Astrocyte (in vitro differentiated cells and primary cell): ENCODE results near the gene SPINT4. TPM values are rescaled to one million over a fixed set of nuclear protein-coding genes. Genes with fewer than 3 reads are reported as not detected.

Experiments
- DNase-seq: peaks from one replicate; pipeline ENCODE4 v3.0.0-alpha.2; 2010; ENCODE audit warnings: low read depth
- FAIRE-seq: peaks from 2 replicates; lab custom pipeline; 2011; peaks lifted over from hg19 to GRCh38; lab: Jason Lieb, UNC
- H2AFZ ChIP-seq: 2 replicates; pipeline ENCODE4 v1.6.0; 2012; ENCODE audit warnings: low read depth, low read length, inconsistent platforms
- H3K27ac ChIP-seq: 2 replicates; pipeline ENCODE4 v1.5.1; 2011; ENCODE audit warnings: low read depth, low read length, inconsistent platforms
- H3K27me3 ChIP-seq: 2 replicates; pipeline ENCODE4 v1.6.0; 2011; ENCODE audit warnings: low read length, inconsistent platforms; ENCODE audit not compliant: insufficient read depth
- H3K36me3 ChIP-seq: 2 replicates; pipeline ENCODE4 v1.5.1; 2011; ENCODE audit warnings: low read length, inconsistent platforms; ENCODE audit not compliant: insufficient read depth
- H3K4me1 ChIP-seq: 2 replicates; pipeline ENCODE4 v1.5.1; 2011; ENCODE audit warnings: low read length, inconsistent platforms; ENCODE audit not compliant: insufficient read depth
- H3K4me2 ChIP-seq: 2 replicates; pipeline ENCODE4 v1.6.0; 2012; ENCODE audit warnings: low read length, inconsistent platforms
- H3K4me3 ChIP-seq: 2 replicates; pipeline ENCODE4 v1.5.1; 2011; ENCODE audit warnings: low read depth, mild to moderate bottlenecking, low read length, inconsistent platforms; ENCODE audit not compliant: insufficient read depth
- H3K79me2 ChIP-seq: 2 replicates; pipeline ENCODE4 v1.6.0; 2012; ENCODE audit warnings: mild to moderate bottlenecking, low read length, inconsistent platforms; ENCODE audit not compliant: insufficient read depth
- H3K9ac ChIP-seq: 2 replicates; pipeline ENCODE4 v1.6.0; 2012; ENCODE audit warnings: mild to moderate bottlenecking, low read length, inconsistent platforms
- H3K9me3 ChIP-seq: 2 replicates; pipeline ENCODE4 v1.5.1; 2012; ENCODE audit warnings: low read depth, mild to moderate bottlenecking, low read length, inconsistent platforms; ENCODE audit not compliant: insufficient read depth
- H4K20me1 ChIP-seq: 2 replicates; pipeline ENCODE4 v1.6.0; 2012; ENCODE audit warnings: low read length, inconsistent platforms; ENCODE audit not compliant: insufficient read depth
- H3K27ac Mint-ChIP-seq: one replicate; pipeline ENCODE4 v1.8.0; 2021; ENCODE audit warnings: mild to moderate bottlenecking, mixed read lengths; ENCODE audit not compliant: unreplicated experiment
- H3K27me3 Mint-ChIP-seq: one replicate; pipeline ENCODE4 v1.8.0; 2021; ENCODE audit warnings: low read depth, mixed read lengths; ENCODE audit not compliant: unreplicated experiment
- H3K36me3 Mint-ChIP-seq: one replicate; pipeline ENCODE4 v1.8.0; 2021; ENCODE audit warnings: low read depth, mixed read lengths; ENCODE audit not compliant: unreplicated experiment
- H3K4me1 Mint-ChIP-seq: one replicate; pipeline ENCODE4 v1.8.0; 2021; ENCODE audit warnings: low read depth, mixed read lengths; ENCODE audit not compliant: unreplicated experiment
- H3K4me3 Mint-ChIP-seq: one replicate; pipeline ENCODE4 v1.8.0; 2021; ENCODE audit warnings: mild to moderate bottlenecking, moderate library complexity, mixed read lengths; ENCODE audit not compliant: unreplicated experiment
- H3K9me3 Mint-ChIP-seq: one replicate; pipeline ENCODE4 v1.8.0; 2021; ENCODE audit warnings: mild to moderate bottlenecking, mixed read lengths; ENCODE audit not compliant: unreplicated experiment
- CTCF ChIP-seq: IDR thresholded peaks from 2 replicates; pipeline ENCODE4 v1.5.1; 2011; ENCODE audit warnings: low read depth, mild to moderate bottlenecking, inconsistent platforms, low read length, moderate library complexity; ENCODE audit not compliant: insufficient read depth
- EZH2 ChIP-seq: IDR thresholded peaks from 2 replicates; pipeline ENCODE4 v1.6.1; 2012; ENCODE audit warnings: mild to moderate bottlenecking, low read length, inconsistent platforms; ENCODE audit not compliant: insufficient read depth
- total RNA-seq: library from RNA; stranded (reverse); gene quantifications from 2 replicates; pipeline ENCODE4 v1.2.1, GENCODE V29; 2021

SPINT4 gene
- total RNA-seq, 1 donor from 2014 or later: not detected

GRCh38 chr20:45765307-45765875, 43.2 kb downstream of the SPINT4 start:
- no peak for FAIRE-seq
- Histone ChIP-seq H3K9ac (no peak overlapping the region), H3K79me2 (no peaks in the 10 kb centered on the region), H2AFZ (no peak overlapping the region), H3K27me3 (no peaks in the 10 kb centered on the region), H3K4me2 (no peak overlapping the region), H4K20me1 (no peaks in the 10 kb centered on the region), H3K4me3 (no peak overlapping the region), H3K36me3 (no peaks in the 10 kb centered on the region), H3K27ac (no peak overlapping the region), H3K9me3 (no peaks in the 10 kb centered on the region), H3K4me1 (no peaks in the 10 kb centered on the region)
- DNase-seq: no peak
- H3K36me3 Mint-ChIP-seq: no peaks in the 10 kb centered on the region
- peaks cover 2% of the 10 kb centered on the region for H3K4me1 Mint-ChIP-seq
- peaks cover 6% of the 10 kb centered on the region for H3K9me3 Mint-ChIP-seq
- TF ChIP-seq EZH2: no peak
- TF ChIP-seq CTCF: no peak
- H3K27me3 Mint-ChIP-seq: peaks cover 4% of the 10 kb centered on the region
- no peak overlapping the region for H3K4me3 Mint-ChIP-seq
- H3K27ac Mint-ChIP-seq: no peak overlapping the region

- TF ChIP-seq EZH2 (no peak), CTCF (no peak)
- no peaks in the 10 kb centered on the region for H3K79me2 ChIP-seq
- H2AFZ ChIP-seq: no peak overlapping the region
- Mint-ChIP-seq H3K4me1 (peaks cover 2% of the 10 kb centered on the region), H3K27ac (no peak overlapping the region), H3K27me3 (peaks cover 4% of the 10 kb centered on the region), H3K9me3 (peaks cover 3% of the 10 kb centered on the region), H3K36me3 (no peaks in the 10 kb centered on the region), H3K4me3 (no peak overlapping the region)
- H3K4me2 ChIP-seq: no peak overlapping the region
- H3K4me3 ChIP-seq: no peak overlapping the region
- H3K36me3 ChIP-seq: no peaks in the 10 kb centered on the region
- H3K9me3 ChIP-seq: no peaks in the 10 kb centered on the region
- H3K4me1 ChIP-seq: no peaks in the 10 kb centered on the region
- FAIRE-seq (no peak), DNase-seq (no peak)
- no peak overlapping the region for H3K9ac ChIP-seq
- no peaks in the 10 kb centered on the region for H4K20me1 ChIP-seq
- no peak overlapping the region for H3K27ac ChIP-seq
- no peaks in the 10 kb centered on the region for H3K27me3 ChIP-seq
Observed at GRCh38 chr20:45765980-45766379, 43.8 kb downstream of the SPINT4 start.

GRCh38 chr20:45768479-45768878, 46.3 kb downstream of the SPINT4 start:
- DNase-seq (no peak), FAIRE-seq (no peak)
- Histone ChIP-seq H2AFZ (no peak overlapping the region), H3K9ac (no peak overlapping the region), H4K20me1 (no peaks in the 10 kb centered on the region), H3K36me3 (no peaks in the 10 kb centered on the region), H3K4me3 (no peak overlapping the region), H3K9me3 (no peaks in the 10 kb centered on the region), H3K4me2 (no peak overlapping the region), H3K4me1 (peaks cover 5% of the 10 kb centered on the region), H3K27me3 (no peaks in the 10 kb centered on the region), H3K79me2 (no peaks in the 10 kb centered on the region), H3K27ac (no peak overlapping the region)
- peaks cover 4% of the 10 kb centered on the region for H3K27me3 Mint-ChIP-seq
- H3K4me1 Mint-ChIP-seq: peaks cover 11% of the 10 kb centered on the region
- H3K9me3 Mint-ChIP-seq: no peaks in the 10 kb centered on the region
- no peak overlapping the region for H3K4me3 Mint-ChIP-seq
- no peaks in the 10 kb centered on the region for H3K36me3 Mint-ChIP-seq
- no peak overlapping the region for H3K27ac Mint-ChIP-seq
- TF ChIP-seq CTCF (no peak), EZH2 (no peak)
